KMS-11 (cell line): Measurements from ENCODE around the gene OR1D5.

ENCODE experiments used
- H2AFZ ChIP-seq: fragments of 200-600 bp; sonication (generic); 2 replicates; pipeline ENCODE4 v1.6.1; 2016; ENCODE audit warnings: antibody characterized with exemption, mixed run types, low read depth
- H3K27ac ChIP-seq: fragments of 200-600 bp; sonication (generic); 2 replicates; pipeline ENCODE4 v1.6.1; 2016; ENCODE audit warnings: mild to moderate bottlenecking, mixed run types
- H3K27me3 ChIP-seq: fragments of 200-600 bp; sonication (generic); 2 replicates; pipeline ENCODE4 v1.6.1; 2017; ENCODE audit warnings: mild to moderate bottlenecking, low read depth, mixed run types, moderate library complexity; ENCODE audit not compliant: insufficient read depth
- H3K36me3 ChIP-seq: fragments of 200-600 bp; sonication (generic); 2 replicates; pipeline ENCODE4 v1.6.1; 2017; ENCODE audit warnings: mild to moderate bottlenecking, mixed run types; ENCODE audit not compliant: insufficient read depth
- H3K4me1 ChIP-seq: fragments of 200-600 bp; sonication (generic); 2 replicates; pipeline ENCODE4 v1.6.1; 2016; ENCODE audit warnings: mild to moderate bottlenecking, low read depth, mixed run types; ENCODE audit not compliant: poor library complexity, severe bottlenecking
- H3K4me2 ChIP-seq: fragments of 200-600 bp; sonication (generic); 2 replicates; pipeline ENCODE4 v1.7.0; 2016; ENCODE audit warnings: mild to moderate bottlenecking, mixed run types
- H3K4me3 ChIP-seq: fragments of 200-600 bp; sonication (generic); IDR thresholded peaks from 2 replicates; pipeline ENCODE4 v1.6.1; 2017; ENCODE audit warnings: low read depth, low read length, mixed read lengths; ENCODE audit not compliant: insufficient read depth
- H3K79me2 ChIP-seq: fragments of 200-600 bp; sonication (generic); 2 replicates; pipeline ENCODE4 v1.6.1; 2016; ENCODE audit warnings: low read depth, mixed run types; ENCODE audit not compliant: insufficient read depth
- H3K9ac ChIP-seq: fragments of 200-600 bp; sonication (generic); 2 replicates; pipeline ENCODE4 v1.6.1; 2016; ENCODE audit warnings: mild to moderate bottlenecking, mixed run types
- H4K20me1 ChIP-seq: fragments of 200-600 bp; sonication (generic); 2 replicates; pipeline ENCODE4 v1.6.1; 2016; ENCODE audit warnings: mild to moderate bottlenecking, mixed run types; ENCODE audit not compliant: insufficient read depth
- TF ChIP-seq, protein P1 (sequence below): fragments of 200-600 bp; sonication (generic); conservative IDR thresholded peaks from 2 replicates; pipeline ENCODE4 v1.6.1; 2017; ENCODE audit warnings: low read depth, mild to moderate bottlenecking, antibody characterized with exemption, low read length, moderate library complexity, mixed read lengths

OR1D5 gene

GRCh38 chr17:3029213-3029913 is 34.0 kb downstream of the OR1D5 start:
- Histone ChIP-seq H3K4me3 (no peak overlapping the region), H3K27me3 (peaks cover 10% of the 10 kb centered on the region; the same call in 1 of the 2 replicates), H3K27ac (no peak overlapping the region), H3K4me1 (no peaks in the 10 kb centered on the region), H3K4me2 (no peak overlapping the region), H3K36me3 (no peaks in the 10 kb centered on the region), H2AFZ (no peak overlapping the region), H3K9ac (no peak overlapping the region), H3K79me2 (no peaks in the 10 kb centered on the region), H4K20me1 (no peaks in the 10 kb centered on the region)
- TF ChIP-seq, protein P1, sequence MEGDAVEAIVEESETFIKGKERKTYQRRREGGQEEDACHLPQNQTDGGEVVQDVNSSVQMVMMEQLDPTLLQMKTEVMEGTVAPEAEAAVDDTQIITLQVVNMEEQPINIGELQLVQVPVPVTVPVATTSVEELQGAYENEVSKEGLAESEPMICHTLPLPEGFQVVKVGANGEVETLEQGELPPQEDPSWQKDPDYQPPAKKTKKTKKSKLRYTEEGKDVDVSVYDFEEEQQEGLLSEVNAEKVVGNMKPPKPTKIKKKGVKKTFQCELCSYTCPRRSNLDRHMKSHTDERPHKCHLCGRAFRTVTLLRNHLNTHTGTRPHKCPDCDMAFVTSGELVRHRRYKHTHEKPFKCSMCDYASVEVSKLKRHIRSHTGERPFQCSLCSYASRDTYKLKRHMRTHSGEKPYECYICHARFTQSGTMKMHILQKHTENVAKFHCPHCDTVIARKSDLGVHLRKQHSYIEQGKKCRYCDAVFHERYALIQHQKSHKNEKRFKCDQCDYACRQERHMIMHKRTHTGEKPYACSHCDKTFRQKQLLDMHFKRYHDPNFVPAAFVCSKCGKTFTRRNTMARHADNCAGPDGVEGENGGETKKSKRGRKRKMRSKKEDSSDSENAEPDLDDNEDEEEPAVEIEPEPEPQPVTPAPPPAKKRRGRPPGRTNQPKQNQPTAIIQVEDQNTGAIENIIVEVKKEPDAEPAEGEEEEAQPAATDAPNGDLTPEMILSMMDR: no peak

DNA sequence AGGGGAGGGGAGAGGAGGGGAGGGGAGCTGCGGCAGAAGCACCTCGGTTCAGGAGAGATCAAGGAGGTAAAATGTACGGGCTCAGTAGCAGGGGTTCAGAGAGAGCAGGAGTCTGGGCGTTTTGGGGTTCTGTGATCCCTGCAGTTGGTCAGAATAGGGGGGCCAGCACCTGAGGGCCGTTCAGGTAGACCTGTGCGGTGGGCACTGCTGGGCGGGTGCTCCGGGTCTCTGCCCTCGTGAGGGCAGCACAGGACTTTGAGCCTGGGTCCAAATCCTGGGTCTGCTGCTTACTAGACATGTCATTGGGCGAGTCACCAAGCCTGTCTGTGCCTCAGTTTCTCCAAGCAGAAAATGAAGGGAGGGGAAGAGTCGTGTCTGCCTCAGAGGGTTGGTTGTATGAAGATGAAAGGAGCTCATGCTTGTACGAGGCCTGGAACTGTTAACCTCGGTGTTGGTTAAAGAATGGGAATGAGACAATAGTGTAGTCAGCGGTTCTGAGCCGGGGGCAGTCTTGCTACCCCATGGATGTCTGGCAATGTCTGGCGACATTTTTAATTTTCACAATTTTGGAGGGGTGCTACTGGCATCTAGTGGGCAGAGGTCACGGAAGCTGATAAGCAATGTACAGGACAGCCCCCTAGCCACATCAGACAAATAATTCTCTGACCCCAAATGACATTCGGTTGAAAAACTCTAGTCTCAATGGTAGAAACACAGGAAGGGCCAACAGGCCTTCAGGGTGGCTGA is 35.4 kb downstream of the OR1D5 start:
- H2AFZ ChIP-seq: no peak overlapping the region
- no peak overlapping the region for H3K4me3 ChIP-seq
- H3K4me2 ChIP-seq: no peak overlapping the region
- H3K27me3 ChIP-seq: peaks cover 8% of the 10 kb centered on the region; the same call in 1 of the 2 replicates
- no peaks in the 10 kb centered on the region for H3K36me3 ChIP-seq
- H3K4me1 ChIP-seq: no peaks in the 10 kb centered on the region
- no peak overlapping the region for H3K27ac ChIP-seq
- H4K20me1 ChIP-seq: no peaks in the 10 kb centered on the region
- H3K79me2 ChIP-seq: no peaks in the 10 kb centered on the region
- H3K9ac ChIP-seq: no peak overlapping the region
- TF ChIP-seq, protein P1: no peak

- TF ChIP-seq, protein P1: no peak
Measured at GRCh38 chr17:3026856-3027751, 36.3 kb downstream of the OR1D5 start.

GRCh38 chr17:3026125-3026855 is 37.1 kb downstream of the OR1D5 start:
- no peaks in the 10 kb centered on the region for H3K79me2 ChIP-seq
- TF ChIP-seq, protein P1: no peak
- H3K4me1 ChIP-seq: no peaks in the 10 kb centered on the region
- no peak overlapping the region for H3K9ac ChIP-seq
- H3K27ac ChIP-seq: no peak overlapping the region
- no peaks in the 10 kb centered on the region for H4K20me1 ChIP-seq
- H2AFZ ChIP-seq: no peak overlapping the region
- H3K4me2 ChIP-seq: no peak overlapping the region
- no peaks in the 10 kb centered on the region for H3K36me3 ChIP-seq
- peaks cover 4% of the 10 kb centered on the region; the same call in 1 of the 2 replicates for H3K27me3 ChIP-seq
- no peak overlapping the region for H3K4me3 ChIP-seq

More at GRCh38 chr17:3026856-3027751, 36.3 kb downstream of the OR1D5 start:
- Histone ChIP-seq H3K79me2 (no peaks in the 10 kb centered on the region), H3K36me3 (no peaks in the 10 kb centered on the region), H3K9ac (no peak overlapping the region), H3K4me1 (no peaks in the 10 kb centered on the region), H3K27ac (no peak overlapping the region), H3K27me3 (peaks cover 5% of the 10 kb centered on the region; the same call in 1 of the 2 replicates), H3K4me3 (no peak overlapping the region), H2AFZ (no peak overlapping the region), H4K20me1 (no peaks in the 10 kb centered on the region), H3K4me2 (no peak overlapping the region)
